Lower lobe of right lung (tissue), 2 donors: ENCODE measurements around the gene MS4A14. TPM values are rescaled to one million over a fixed set of nuclear protein-coding genes. Genes with fewer than 3 reads are reported as not detected.

Experiments
- ATAC-seq, 2 donors: fragments of 200-7000 bp; cut with Tn5 transposase; one replicate each; pipeline ENCODE4 v1.9.1; 2020 to 2022; ENCODE audit warnings: mild to moderate bottlenecking in 2 of 2, moderate library complexity in 2 of 2
- DNase-seq: peaks from one replicate; pipeline ENCODE4 v3.0.0-alpha.2; 2020
- H3K27ac ChIP-seq: fragments of 200-600 bp; one replicate; pipeline ENCODE4 v1.8.0; 2022
- H3K27me3 ChIP-seq: fragments of 200-600 bp; one replicate; pipeline ENCODE4 v1.8.0; 2022; ENCODE audit warnings: low read depth
- H3K36me3 ChIP-seq: fragments of 200-600 bp; one replicate; pipeline ENCODE4 v1.8.0; 2022; ENCODE audit warnings: mild to moderate bottlenecking
- H3K4me1 ChIP-seq: fragments of 200-600 bp; one replicate; pipeline ENCODE4 v1.8.0; 2022
- H3K4me3 ChIP-seq: fragments of 200-600 bp; one replicate; pipeline ENCODE4 v1.8.0; 2022; ENCODE audit warnings: mild to moderate bottlenecking
- H3K9me3 ChIP-seq: fragments of 200-600 bp; one replicate; pipeline ENCODE4 v1.8.0; 2022
- intact Hi-C: fragments of 100-400 bp; cut with DNase I; formaldehyde crosslinking; loops from one replicate; pipeline ENCODE4 v1.11.0; 2022
- total RNA-seq: library from RNA; stranded (reverse); fragmentation: NEBNext Ultra II Directional; extraction: Animal tissue kit (Norgen Biotek cat#: 25700); gene quantifications from one replicate; pipeline ENCODE4 v1.2.1, GENCODE V29; 2021
- TF ChIP-seq, protein P1 (sequence below): fragments of 200-600 bp; IDR thresholded peaks from one replicate; pipeline ENCODE4 v1.8.0; 2022; ENCODE audit warnings: antibody characterized with exemption, mild to moderate bottlenecking
- donor health status: DM: no; HTN: yes; CAD: no; lungs with severe emphysema.

The MS4A14 gene
- total RNA-seq, 1 donor from 2014 or later, result 19.4 TPM

DNA sequence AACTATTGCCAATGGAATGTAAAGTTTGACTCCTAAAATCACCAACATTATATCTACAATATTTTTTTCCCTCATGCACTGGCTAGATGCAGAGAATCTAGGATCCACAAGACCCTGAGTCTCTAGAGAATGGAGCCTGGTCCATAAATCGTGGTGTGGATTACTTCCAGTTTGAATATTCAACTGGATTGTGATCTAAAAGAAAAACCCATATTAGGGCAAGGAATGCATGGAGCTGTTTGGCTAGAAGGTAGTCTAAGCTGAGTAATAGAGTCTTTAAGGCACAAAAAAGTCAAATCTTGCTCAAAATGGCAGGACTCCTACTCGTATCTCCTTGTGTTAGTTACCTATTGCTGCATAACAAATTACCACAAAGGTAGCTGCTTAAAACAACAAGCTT, 23.8 kb downstream of the MS4A14 start:
- H3K36me3 ChIP-seq, result no peaks in the 10 kb centered on the region
- ATAC-seq (no peak), DNase-seq (no peak)
- no peak overlapping the region for H3K27ac ChIP-seq
- intact Hi-C loops, result no loop called here
- H3K9me3 ChIP-seq, result peaks cover 9% of the 10 kb centered on the region
- no peaks in the 10 kb centered on the region for H3K27me3 ChIP-seq
- TF ChIP-seq, protein P1, sequence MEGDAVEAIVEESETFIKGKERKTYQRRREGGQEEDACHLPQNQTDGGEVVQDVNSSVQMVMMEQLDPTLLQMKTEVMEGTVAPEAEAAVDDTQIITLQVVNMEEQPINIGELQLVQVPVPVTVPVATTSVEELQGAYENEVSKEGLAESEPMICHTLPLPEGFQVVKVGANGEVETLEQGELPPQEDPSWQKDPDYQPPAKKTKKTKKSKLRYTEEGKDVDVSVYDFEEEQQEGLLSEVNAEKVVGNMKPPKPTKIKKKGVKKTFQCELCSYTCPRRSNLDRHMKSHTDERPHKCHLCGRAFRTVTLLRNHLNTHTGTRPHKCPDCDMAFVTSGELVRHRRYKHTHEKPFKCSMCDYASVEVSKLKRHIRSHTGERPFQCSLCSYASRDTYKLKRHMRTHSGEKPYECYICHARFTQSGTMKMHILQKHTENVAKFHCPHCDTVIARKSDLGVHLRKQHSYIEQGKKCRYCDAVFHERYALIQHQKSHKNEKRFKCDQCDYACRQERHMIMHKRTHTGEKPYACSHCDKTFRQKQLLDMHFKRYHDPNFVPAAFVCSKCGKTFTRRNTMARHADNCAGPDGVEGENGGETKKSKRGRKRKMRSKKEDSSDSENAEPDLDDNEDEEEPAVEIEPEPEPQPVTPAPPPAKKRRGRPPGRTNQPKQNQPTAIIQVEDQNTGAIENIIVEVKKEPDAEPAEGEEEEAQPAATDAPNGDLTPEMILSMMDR, result no peak
- H3K4me3 ChIP-seq, result no peak overlapping the region
- no peaks in the 10 kb centered on the region for H3K4me1 ChIP-seq

GRCh38 chr11:60422609-60423008, 26.4 kb downstream of the MS4A14 start:
- Histone ChIP-seq H3K9me3 (peaks cover 9% of the 10 kb centered on the region), H3K4me3 (no peak overlapping the region), H3K27ac (no peak overlapping the region), H3K4me1 (no peaks in the 10 kb centered on the region), H3K36me3 (no peaks in the 10 kb centered on the region), H3K27me3 (no peaks in the 10 kb centered on the region)
- TF ChIP-seq, protein P1, result no peak
- ATAC-seq, result no peak
- no peak for DNase-seq
- intact Hi-C loops, result no loop called here

DNA sequence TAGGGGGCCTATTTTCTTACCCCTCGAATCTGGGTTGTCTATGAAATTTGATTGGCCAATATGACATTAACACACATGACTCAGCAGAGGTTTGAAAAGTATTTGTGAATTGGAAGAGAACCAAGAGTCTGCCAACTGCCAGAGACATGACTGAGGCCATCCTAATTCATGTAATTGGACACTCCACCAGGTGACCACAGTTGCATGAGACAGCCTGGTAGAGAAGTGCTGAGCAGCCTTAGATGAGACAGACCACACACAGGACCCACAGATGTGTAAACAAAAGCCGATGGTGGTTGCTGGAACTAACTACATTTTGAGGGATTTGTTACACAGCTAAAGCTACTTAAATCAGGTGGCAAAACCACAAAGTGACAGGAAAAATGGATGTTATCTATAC, 32.3 kb downstream of the MS4A14 start:
- no peak overlapping the region for H3K4me3 ChIP-seq
- ATAC-seq (no peak), DNase-seq (no peak)
- H3K4me1 ChIP-seq, result no peaks in the 10 kb centered on the region
- TF ChIP-seq, protein P1, result no peak
- no peaks in the 10 kb centered on the region for H3K36me3 ChIP-seq
- H3K9me3 ChIP-seq, result no peaks in the 10 kb centered on the region
- H3K27me3 ChIP-seq, result no peaks in the 10 kb centered on the region
- intact Hi-C loops, result no loop called here
- no peak overlapping the region for H3K27ac ChIP-seq

DNA sequence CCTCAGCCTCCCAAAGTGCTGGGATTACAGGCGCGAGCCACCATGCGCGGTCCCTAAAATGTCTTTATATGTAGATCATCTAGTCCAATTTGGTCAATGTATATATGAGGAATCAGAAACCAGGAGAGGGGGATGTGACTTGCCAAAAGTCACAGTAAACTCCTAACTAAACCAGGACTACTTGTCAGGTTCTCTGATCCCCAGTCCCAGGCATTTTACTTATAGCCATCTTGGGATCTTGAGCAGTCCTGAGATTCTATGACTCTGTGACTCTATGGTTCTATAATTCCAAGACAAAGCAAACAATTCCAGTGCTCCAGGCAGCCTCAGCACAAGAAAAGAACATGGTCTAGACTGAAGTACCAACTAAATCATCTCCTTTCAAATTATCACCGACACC, 33.0 kb downstream of the MS4A14 start, which contains the start of gene MS4A5:
Gene MS4A5 (plus strand): TSS at position 301 of the 400 bp plus-strand sequence. CDS start 103 bp downstream, outside the sequence.
- H3K4me1 ChIP-seq, result no peaks in the 10 kb centered on the region
- intact Hi-C loops, result no loop called here
- H3K9me3 ChIP-seq, result no peaks in the 10 kb centered on the region
- no peak for ATAC-seq
- no peak for DNase-seq
- H3K27ac ChIP-seq, result no peak within 1 kb of the TSS
- no peak within 1 kb of the TSS for H3K4me3 ChIP-seq
- no peaks in the 10 kb centered on the region for H3K36me3 ChIP-seq
- no peaks in the 10 kb centered on the region for H3K27me3 ChIP-seq
- TF ChIP-seq, protein P1, result no peak

- intact Hi-C loops, result no loop called here
- DNase-seq, result no peak
These were observed 35.0 kb downstream of the MS4A14 start for GRCh38 chr11:60431251-60431650.

More at GRCh38 chr11:60431251-60431650, 35.0 kb downstream of the MS4A14 start:
- Histone ChIP-seq H3K36me3 (no peaks in the 10 kb centered on the region), H3K27me3 (no peaks in the 10 kb centered on the region), H3K4me1 (no peaks in the 10 kb centered on the region), H3K4me3 (no peak overlapping the region), H3K27ac (no peak overlapping the region), H3K9me3 (no peaks in the 10 kb centered on the region)
- TF ChIP-seq, protein P1, result no peak
- no peak for ATAC-seq
